Activated B cell treated with CpG ODN at 0.5 μM for 24 hours (primary cell): ENCODE measurements around the gene DPEP2. TPM values are rescaled to one million over a fixed set of nuclear protein-coding genes. Genes with fewer than 3 reads are reported as not detected.

Experiments used
- ATAC-seq: fragments of 200-7000 bp; cut with Tn5 transposase; one replicate; pipeline ENCODE4 v1.10.0; 2021; ENCODE audit warnings: low read depth, mild to moderate bottlenecking, moderate library complexity
- CTCF ChIA-PET: fragments of 350-600 bp; sonication (Branson Sonifier 250); formaldehyde crosslinking; loops from one replicate; lab custom pipeline; 2021; ENCODE audit warnings: antibody characterized with exemption; lab: Charles Lee
- POLR2A ChIA-PET: fragments of 350-600 bp; sonication (Branson Sonifier 250); formaldehyde crosslinking; loops from one replicate; lab custom pipeline; 2021; ENCODE audit warnings: antibody characterized with exemption; lab: Charles Lee
- DNase-seq: peaks from one replicate; pipeline ENCODE4 v3.0.0; 2022
- H3K27ac Mint-ChIP-seq: one replicate; pipeline ENCODE4 v1.8.0; 2020; ENCODE audit warnings: mixed read lengths
- H3K27me3 Mint-ChIP-seq: one replicate; pipeline ENCODE4 v1.8.0; 2021; ENCODE audit warnings: mixed read lengths
- H3K36me3 Mint-ChIP-seq: one replicate; pipeline ENCODE4 v1.8.0; 2021; ENCODE audit warnings: low read depth, mixed read lengths
- H3K4me1 Mint-ChIP-seq: one replicate; pipeline ENCODE4 v1.8.0; 2021; ENCODE audit warnings: mixed read lengths
- H3K4me3 Mint-ChIP-seq: one replicate; pipeline ENCODE4 v1.8.0; 2020; ENCODE audit warnings: mild to moderate bottlenecking, mixed read lengths
- H3K9me3 Mint-ChIP-seq: one replicate; pipeline ENCODE4 v1.8.0; 2020; ENCODE audit warnings: mixed read lengths
- intact Hi-C: fragments of 100-400 bp; cut with micrococcal nuclease; formaldehyde crosslinking; loops from one replicate; pipeline ENCODE4 v1.15.1; 2024
- total RNA-seq: library from RNA; stranded (reverse); gene quantifications from 2 replicates; pipeline ENCODE4 v1.2.3, GENCODE V29; 2022
- TF ChIP-seq, protein P1 (sequence below): fragments of 200-600 bp; IDR thresholded peaks from one replicate; pipeline ENCODE4 v1.8.0; 2022; ENCODE audit warnings: antibody characterized with exemption, mild to moderate bottlenecking

DPEP2 gene
- total RNA-seq, 1 donor from 2014 or later = 13.8 TPM

DNA sequence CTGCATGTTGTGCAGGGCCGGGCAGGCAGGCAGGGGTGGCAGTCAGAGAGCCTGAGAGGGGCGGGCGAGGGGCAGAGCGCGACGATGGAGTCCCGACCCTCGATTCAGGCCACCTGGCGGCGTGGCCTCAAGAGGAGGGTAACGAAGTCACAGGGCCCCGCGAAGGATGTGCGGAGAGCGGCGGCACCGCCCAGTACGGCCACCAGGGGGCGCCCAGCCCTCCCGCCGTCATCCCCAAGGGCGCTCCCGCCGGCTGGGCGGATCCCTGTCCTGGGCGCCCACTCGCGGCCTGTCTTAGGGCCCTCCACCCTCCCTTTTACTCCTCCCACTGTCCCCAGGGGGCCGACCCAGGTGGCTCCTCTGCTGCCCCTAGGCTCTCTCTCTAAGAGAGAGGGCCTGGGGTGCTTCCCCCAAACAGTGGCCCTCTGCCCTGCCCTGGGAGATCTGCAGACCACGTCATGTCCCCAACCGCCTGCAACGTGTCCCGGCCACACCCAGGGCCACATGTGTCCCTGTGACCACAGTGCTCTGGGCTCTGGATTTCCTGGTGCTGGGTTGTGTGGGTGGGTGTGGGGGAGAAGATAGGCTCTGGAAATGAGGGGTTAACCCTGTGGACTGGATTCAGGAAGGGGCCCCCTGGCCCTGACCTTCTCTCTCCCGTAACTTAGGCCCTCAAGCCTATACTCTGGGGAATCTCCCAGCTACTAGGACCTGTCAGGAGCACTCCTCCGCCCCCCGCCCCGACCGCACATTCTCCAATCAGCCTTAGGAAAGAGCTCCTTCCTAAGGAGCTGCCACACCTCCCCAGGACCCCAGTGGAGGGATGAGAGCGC lies 5.9 kb downstream of the DPEP2 start:
- intact Hi-C loops = loop anchor here (1.0 to 10.0 kb wide), 10 partner anchors 8 to 469 kb away; partner anchors contain the start of genes C16orf86, DDX28, DUS2 and ENKD1
- ATAC-seq = peak; percentile 77
- CTCF ChIA-PET = interaction anchor here (0.8 to 2.0 kb wide), 7 partner anchors 9 to 51 kb away, joined by 3 to 17 read pairs (median 5); partner anchors contain the start of genes DDX28 and DUS2
- Mint-ChIP-seq H3K9me3 (no peaks in the 10 kb centered on the region), H3K27me3 (no peaks in the 10 kb centered on the region), H3K36me3 (peaks cover 9% of the 10 kb centered on the region), H3K27ac (peak overlapping the region; percentile 98), H3K4me1 (peaks cover 78% of the 10 kb centered on the region), H3K4me3 (peak overlapping the region; percentile 77)
- TF ChIP-seq, protein P1, sequence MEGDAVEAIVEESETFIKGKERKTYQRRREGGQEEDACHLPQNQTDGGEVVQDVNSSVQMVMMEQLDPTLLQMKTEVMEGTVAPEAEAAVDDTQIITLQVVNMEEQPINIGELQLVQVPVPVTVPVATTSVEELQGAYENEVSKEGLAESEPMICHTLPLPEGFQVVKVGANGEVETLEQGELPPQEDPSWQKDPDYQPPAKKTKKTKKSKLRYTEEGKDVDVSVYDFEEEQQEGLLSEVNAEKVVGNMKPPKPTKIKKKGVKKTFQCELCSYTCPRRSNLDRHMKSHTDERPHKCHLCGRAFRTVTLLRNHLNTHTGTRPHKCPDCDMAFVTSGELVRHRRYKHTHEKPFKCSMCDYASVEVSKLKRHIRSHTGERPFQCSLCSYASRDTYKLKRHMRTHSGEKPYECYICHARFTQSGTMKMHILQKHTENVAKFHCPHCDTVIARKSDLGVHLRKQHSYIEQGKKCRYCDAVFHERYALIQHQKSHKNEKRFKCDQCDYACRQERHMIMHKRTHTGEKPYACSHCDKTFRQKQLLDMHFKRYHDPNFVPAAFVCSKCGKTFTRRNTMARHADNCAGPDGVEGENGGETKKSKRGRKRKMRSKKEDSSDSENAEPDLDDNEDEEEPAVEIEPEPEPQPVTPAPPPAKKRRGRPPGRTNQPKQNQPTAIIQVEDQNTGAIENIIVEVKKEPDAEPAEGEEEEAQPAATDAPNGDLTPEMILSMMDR = peak; percentile 47
- peak; percentile 88 for DNase-seq
- POLR2A ChIA-PET = interaction anchor here (0.6 to 4.6 kb wide), 9 partner anchors 10 to 81 kb away, joined by 3 to 28 read pairs (median 4); partner anchors contain the start of genes DDX28, DUS2, PSMB10 and SLC12A4

DNA sequence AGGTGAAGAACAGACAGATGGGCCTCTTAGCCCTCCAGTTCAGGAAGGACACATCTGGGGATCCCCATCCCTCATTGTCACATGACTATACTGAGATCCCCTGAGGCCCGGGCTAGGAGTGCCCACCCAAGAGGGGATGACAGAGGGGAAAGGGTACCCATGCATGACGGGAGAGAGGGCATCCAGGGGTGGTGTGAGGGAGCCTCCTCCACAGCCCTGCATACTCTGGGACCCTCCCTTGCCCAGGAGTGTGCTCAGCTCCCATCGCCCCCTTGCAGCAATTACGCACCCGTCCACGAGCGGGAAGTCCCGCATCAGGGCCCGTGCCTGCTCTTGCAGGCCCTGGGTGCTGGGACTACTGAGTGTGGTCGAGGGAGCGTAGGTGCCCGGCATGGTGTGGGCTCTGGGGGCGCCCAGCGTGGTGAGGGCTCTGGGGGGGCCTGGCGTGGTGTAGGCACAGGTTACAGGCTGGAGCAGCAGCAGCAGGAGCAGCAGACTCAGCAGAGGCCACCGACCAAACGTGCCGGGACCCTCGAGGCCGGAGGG lies 6.5 kb downstream of the DPEP2 start:
- CTCF ChIA-PET = interaction anchor here (1.1 to 3.7 kb wide), 3 partner anchors 13 to 109 kb away, joined by 3 to 28 read pairs (median 4); no protein-coding TSS in a partner anchor
- TF ChIP-seq, protein P1 = no peak
- Mint-ChIP-seq H3K36me3 (peaks cover 9% of the 10 kb centered on the region), H3K4me3 (peak overlapping the region; percentile 32), H3K9me3 (no peaks in the 10 kb centered on the region), H3K27me3 (no peaks in the 10 kb centered on the region), H3K4me1 (peaks cover 80% of the 10 kb centered on the region), H3K27ac (peak overlapping the region; percentile 77)
- intact Hi-C loops = loop anchor here (1.0 to 10.0 kb wide), 10 partner anchors 7 to 468 kb away; partner anchors contain the start of genes C16orf86, DDX28, DUS2 and ENKD1
- POLR2A ChIA-PET = interaction anchor here (0.6 to 4.1 kb wide), 8 partner anchors 13 to 92 kb away, joined by 3 to 26 read pairs (median 8); partner anchors contain the start of genes DDX28, DUS2 and PSMB10
- DNase-seq = no peak
- no peak for ATAC-seq

DNA sequence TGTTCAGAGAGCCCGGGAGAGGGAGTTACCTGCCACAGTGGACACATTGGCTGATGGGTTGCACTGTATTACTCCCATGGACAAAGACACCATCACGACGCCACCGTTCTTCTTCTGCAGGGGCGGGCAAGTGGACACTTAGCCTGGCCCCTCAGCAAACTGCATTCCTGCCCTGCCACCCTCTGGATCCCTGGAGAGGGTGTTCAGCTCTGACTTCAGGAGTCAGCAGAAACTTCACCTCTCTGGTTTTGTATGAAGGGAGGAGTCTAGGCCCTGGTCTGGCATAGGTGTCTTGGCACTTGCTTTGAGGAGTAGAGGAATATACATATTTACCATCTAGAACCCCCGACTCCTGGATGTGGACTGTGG lies 9.3 kb downstream of the DPEP2 start:
- no peaks in the 10 kb centered on the region for H3K9me3 Mint-ChIP-seq
- ATAC-seq (no peak), DNase-seq (no peak)
- peaks cover 8% of the 10 kb centered on the region for H3K36me3 Mint-ChIP-seq
- no peaks in the 10 kb centered on the region for H3K27me3 Mint-ChIP-seq
- TF ChIP-seq, protein P1 = no peak
- ChIA-PET CTCF (interaction anchor here (0.9 to 3.7 kb wide), 4 partner anchors 48 to 173 kb away, joined by 3 to 28 read pairs (median 4); no protein-coding TSS in a partner anchor), POLR2A (interaction anchor here (0.5 to 2.9 kb wide), 5 partner anchors 9 to 199 kb away, joined by 3 to 10 read pairs (median 3); partner anchors contain the start of genes DDX28, DPEP2, DUS2 and NFATC3)
- H3K4me3 Mint-ChIP-seq = no peak overlapping the region
- H3K27ac Mint-ChIP-seq = peak overlapping the region; percentile 73
- intact Hi-C loops = loop anchor here (5.0 to 10.0 kb wide), 2 partner anchors 323 to 465 kb away; partner anchors contain the start of genes C16orf86, ENKD1 and RIPOR1
- H3K4me1 Mint-ChIP-seq = peaks cover 76% of the 10 kb centered on the region

DNA sequence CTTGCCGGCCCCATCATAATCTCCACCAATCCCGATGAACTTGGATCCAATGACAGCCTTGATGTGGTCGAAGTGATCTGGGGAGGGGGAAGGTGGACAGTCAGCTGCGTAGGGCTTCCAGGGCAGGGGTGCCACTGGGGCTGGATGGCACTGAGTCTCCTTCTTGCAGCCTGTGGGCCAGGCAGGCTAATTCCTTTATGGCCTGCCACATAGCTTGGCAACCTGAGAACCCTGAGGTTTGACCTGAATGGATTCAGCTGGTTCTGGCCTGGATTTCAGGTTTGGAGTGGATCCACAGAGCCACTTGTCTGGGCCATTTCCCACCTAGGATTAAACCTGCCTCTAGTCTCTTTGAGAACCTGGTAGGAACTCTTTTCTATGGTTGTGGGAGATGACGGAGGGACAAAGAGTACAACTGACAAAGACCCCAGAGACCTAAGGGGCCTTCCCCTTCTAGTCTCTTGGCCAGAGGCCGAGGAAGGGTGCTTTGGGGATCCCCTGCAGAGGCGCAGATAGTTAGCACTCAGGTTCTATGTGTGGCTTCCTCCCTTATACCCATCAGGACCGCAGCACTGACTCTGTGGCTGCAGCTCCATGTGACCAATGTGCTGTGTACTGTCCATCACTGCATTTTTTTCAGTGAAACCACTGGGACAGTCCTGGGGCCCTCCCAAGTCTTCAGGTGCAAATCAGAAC lies 9.8 kb downstream of the DPEP2 start:
- ATAC-seq = peak; percentile 10
- peak overlapping the region; percentile 73 for H3K27ac Mint-ChIP-seq

More for the DNA sequence above, 9.8 kb downstream of the DPEP2 start:
- TF ChIP-seq, protein P1 = no peak
- H3K27me3 Mint-ChIP-seq = no peaks in the 10 kb centered on the region
- DNase-seq = no peak
- H3K36me3 Mint-ChIP-seq = peaks cover 8% of the 10 kb centered on the region
- peaks cover 76% of the 10 kb centered on the region for H3K4me1 Mint-ChIP-seq
- H3K4me3 Mint-ChIP-seq = no peak overlapping the region
- intact Hi-C loops = loop anchor here (5.0 to 10.0 kb wide), 2 partner anchors 322 to 465 kb away; partner anchors contain the start of genes C16orf86, ENKD1 and RIPOR1
- ChIA-PET POLR2A (interaction anchor here (0.5 to 1.3 kb wide), 10 partner anchors 10 to 765 kb away, joined by 3 to 8 read pairs (median 3); partner anchors contain the start of genes DDX28, DPEP2, DUS2 and NFATC3), CTCF (interaction anchor here (1.3 to 3.7 kb wide), 3 partner anchors 48 to 172 kb away, joined by 3 to 28 read pairs (median 4); no protein-coding TSS in a partner anchor)
- no peaks in the 10 kb centered on the region for H3K9me3 Mint-ChIP-seq
